Parathyroid adenoma (tissue), 2 donors: ENCODE measurements around the gene EWSR1.
"Not testable (repeated sequence)": the region's sequence is repeated elsewhere in the genome, so short reads cannot be mapped to it uniquely, and the experiment has no call there.

ENCODE experiments used
- H2AFZ ChIP-seq: fragments of 300-600 bp; sonication (generic); one replicate; pipeline ENCODE4 v1.7.0; 2017; ENCODE audit warnings: antibody characterized with exemption, mild to moderate bottlenecking
- H3K27ac ChIP-seq: fragments of 300-600 bp; sonication (generic); one replicate; pipeline ENCODE4 v1.7.0; 2017
- H3K27me3 ChIP-seq: fragments of 300-600 bp; sonication (generic); one replicate; pipeline ENCODE4 v1.7.0; 2017; ENCODE audit warnings: low read length; ENCODE audit not compliant: control insufficient read depth, insufficient read depth
- H3K36me3 ChIP-seq: fragments of 300-600 bp; sonication (generic); one replicate; pipeline ENCODE4 v1.7.0; 2017; ENCODE audit warnings: low read length; ENCODE audit not compliant: control insufficient read depth, insufficient read depth
- H3K4me1 ChIP-seq: fragments of 300-600 bp; sonication (generic); one replicate; pipeline ENCODE4 v1.7.0; 2017; ENCODE audit warnings: control low read depth
- H3K4me2 ChIP-seq: fragments of 300-600 bp; sonication (generic); one replicate; pipeline ENCODE4 v1.7.0; 2017; ENCODE audit warnings: low read length
- H3K4me3 ChIP-seq: fragments of 300-600 bp; sonication (generic); one replicate; pipeline ENCODE4 v1.7.0; 2017; ENCODE audit warnings: low read depth, low read length
- H3K79me2 ChIP-seq: fragments of 300-600 bp; sonication (generic); one replicate; pipeline ENCODE4 v1.7.0; 2017; ENCODE audit warnings: control low read depth
- H3K9ac ChIP-seq: fragments of 300-600 bp; sonication (generic); one replicate; pipeline ENCODE4 v1.7.0; 2017; ENCODE audit warnings: mild to moderate bottlenecking
- H3K9me3 ChIP-seq: fragments of 300-600 bp; sonication (generic); one replicate; pipeline ENCODE4 v1.7.0; 2017; ENCODE audit warnings: low read length; ENCODE audit not compliant: control insufficient read depth
- CTCF ChIP-seq: fragments of 300-600 bp; sonication (generic); IDR thresholded peaks from one replicate; pipeline ENCODE4 v1.7.0; 2017; ENCODE audit warnings: antibody characterized with exemption, mild to moderate bottlenecking
- donor health status: primary hyperparathyroidism.

EWSR1 gene

GRCh38 chr22:29244785-29245625, 23.1 kb upstream of the EWSR1 start:
- Histone ChIP-seq H2AFZ (no peak overlapping the region), H3K27me3 (no peaks in the 10 kb centered on the region), H3K27ac (no peak overlapping the region), H3K9ac (no peak overlapping the region), H3K9me3 (no peaks in the 10 kb centered on the region), H3K4me1 (no peaks in the 10 kb centered on the region), H3K4me3 (no peak overlapping the region), H3K4me2 (no peak overlapping the region), H3K79me2 (no peaks in the 10 kb centered on the region), H3K36me3 (no peaks in the 10 kb centered on the region)
- no peak for TF ChIP-seq CTCF

- Histone ChIP-seq H3K9ac (no peak overlapping the region), H3K4me2 (no peak overlapping the region), H3K79me2 (no peaks in the 10 kb centered on the region), H3K36me3 (no peaks in the 10 kb centered on the region), H3K27me3 (no peaks in the 10 kb centered on the region), H3K9me3 (no peaks in the 10 kb centered on the region), H2AFZ (no peak overlapping the region), H3K27ac (no peak overlapping the region), H3K4me1 (no peaks in the 10 kb centered on the region), H3K4me3 (no peak overlapping the region)
- peak; percentile 86 for TF ChIP-seq CTCF
Measured at GRCh38 chr22:29245626-29246385, 22.3 kb upstream of the EWSR1 start.

- H3K36me3 ChIP-seq, H2AFZ ChIP-seq, H3K27ac ChIP-seq, H3K9ac ChIP-seq, H3K4me2 ChIP-seq, H3K9me3 ChIP-seq, H3K79me2 ChIP-seq, H3K27me3 ChIP-seq, H3K4me3 ChIP-seq, H3K4me1 ChIP-seq: not testable (repeated sequence)
Measured at GRCh38 chr22:29247891-29248290, 20.2 kb upstream of the EWSR1 start.

GRCh38 chr22:29251265-29251664, 16.8 kb upstream of the EWSR1 start:
- Histone ChIP-seq H3K27me3 (no peaks in the 10 kb centered on the region), H3K36me3 (no peaks in the 10 kb centered on the region), H3K27ac (no peak overlapping the region), H3K9me3 (no peaks in the 10 kb centered on the region), H3K79me2 (no peaks in the 10 kb centered on the region), H3K4me1 (no peaks in the 10 kb centered on the region), H3K9ac (no peak overlapping the region), H3K4me3 (no peak overlapping the region), H2AFZ (no peak overlapping the region), H3K4me2 (no peak overlapping the region)
- no peak for TF ChIP-seq CTCF

- Histone ChIP-seq H3K36me3 (no peaks in the 10 kb centered on the region), H3K4me2 (no peak overlapping the region), H3K4me1 (no peaks in the 10 kb centered on the region), H3K9ac (no peak overlapping the region), H3K4me3 (no peak overlapping the region), H3K27ac (no peak overlapping the region), H3K79me2 (no peaks in the 10 kb centered on the region), H2AFZ (no peak overlapping the region), H3K9me3 (no peaks in the 10 kb centered on the region), H3K27me3 (no peaks in the 10 kb centered on the region)
- TF ChIP-seq CTCF = no peak
Measured at GRCh38 chr22:29251981-29252911, 15.8 kb upstream of the EWSR1 start.
